Astrocyte of the cerebellum (primary cell): ENCODE measurements around the gene OR10J1.

ENCODE experiments used
- DNase-seq: peaks from one replicate; pipeline ENCODE4 v3.0.0-alpha.2; 2011; ENCODE audit warnings: low read depth
- H3K4me3 ChIP-seq: 2 replicates; pipeline ENCODE4 v1.5.1; 2011; ENCODE audit warnings: mild to moderate bottlenecking, low read depth, low read length, moderate library complexity
- in situ Hi-C: cut with HindIII; loops from 2 replicates; pipeline ENCODE4 v1.10.0; 2017; ENCODE audit warnings: low sequenced_read_pairs
- TF ChIP-seq, protein P1 (sequence below): IDR thresholded peaks from 2 replicates; pipeline ENCODE4 v1.5.1; 2012; ENCODE audit warnings: low read length, low read depth, moderate library complexity, mild to moderate bottlenecking; ENCODE audit errors: missing control alignments

OR10J1 gene

DNA sequence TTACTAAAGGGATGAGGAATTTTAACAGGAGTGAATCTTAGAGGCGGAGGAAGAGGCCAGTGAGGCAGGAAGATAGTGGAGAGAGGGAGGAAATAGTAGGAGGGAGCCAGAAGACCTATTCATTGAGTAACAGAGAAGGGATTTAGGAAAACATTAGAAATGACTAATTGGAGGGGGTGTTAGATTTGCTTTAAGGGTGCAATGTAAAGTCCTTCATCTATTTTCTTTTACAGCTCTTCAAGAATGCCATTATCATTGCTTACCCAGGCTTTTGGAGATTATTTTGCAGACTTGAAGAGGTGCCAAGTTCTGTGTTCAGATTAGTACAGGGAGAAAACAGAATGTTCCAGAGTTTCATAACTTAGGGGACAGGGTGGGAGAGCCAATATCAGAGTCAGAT is 33.8 kb downstream of the OR10J1 start:
- no peak overlapping the region for H3K4me3 ChIP-seq
- in situ Hi-C loops = no loop called here
- DNase-seq = no peak
- TF ChIP-seq, protein P1, sequence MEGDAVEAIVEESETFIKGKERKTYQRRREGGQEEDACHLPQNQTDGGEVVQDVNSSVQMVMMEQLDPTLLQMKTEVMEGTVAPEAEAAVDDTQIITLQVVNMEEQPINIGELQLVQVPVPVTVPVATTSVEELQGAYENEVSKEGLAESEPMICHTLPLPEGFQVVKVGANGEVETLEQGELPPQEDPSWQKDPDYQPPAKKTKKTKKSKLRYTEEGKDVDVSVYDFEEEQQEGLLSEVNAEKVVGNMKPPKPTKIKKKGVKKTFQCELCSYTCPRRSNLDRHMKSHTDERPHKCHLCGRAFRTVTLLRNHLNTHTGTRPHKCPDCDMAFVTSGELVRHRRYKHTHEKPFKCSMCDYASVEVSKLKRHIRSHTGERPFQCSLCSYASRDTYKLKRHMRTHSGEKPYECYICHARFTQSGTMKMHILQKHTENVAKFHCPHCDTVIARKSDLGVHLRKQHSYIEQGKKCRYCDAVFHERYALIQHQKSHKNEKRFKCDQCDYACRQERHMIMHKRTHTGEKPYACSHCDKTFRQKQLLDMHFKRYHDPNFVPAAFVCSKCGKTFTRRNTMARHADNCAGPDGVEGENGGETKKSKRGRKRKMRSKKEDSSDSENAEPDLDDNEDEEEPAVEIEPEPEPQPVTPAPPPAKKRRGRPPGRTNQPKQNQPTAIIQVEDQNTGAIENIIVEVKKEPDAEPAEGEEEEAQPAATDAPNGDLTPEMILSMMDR = no peak

DNA sequence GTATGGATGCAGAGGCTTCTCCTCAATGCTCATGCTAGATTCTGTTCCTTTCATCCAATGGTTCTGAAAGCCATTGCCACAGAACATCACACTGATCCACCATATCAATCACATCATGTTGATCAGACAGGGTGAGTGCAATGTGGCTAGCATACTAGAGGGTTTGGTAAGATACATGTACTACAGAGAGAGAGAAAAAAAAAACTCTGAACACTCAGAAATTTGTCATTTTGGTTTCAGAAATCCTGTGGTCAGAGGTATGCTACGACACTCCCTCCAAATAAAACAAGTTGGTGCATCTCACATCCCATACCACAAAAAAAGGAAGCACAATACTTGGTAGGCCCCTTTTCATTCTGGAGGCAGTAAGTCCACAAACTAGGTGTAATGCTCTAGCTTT is 35.4 kb downstream of the OR10J1 start:
- TF ChIP-seq, protein P1 = no peak
- in situ Hi-C loops = loop anchor here (25.0 kb wide), 1 partner anchor 237 kb away; the partner anchor contains the start of gene CRP
- no peak for DNase-seq
- H3K4me3 ChIP-seq = no peak overlapping the region

DNA sequence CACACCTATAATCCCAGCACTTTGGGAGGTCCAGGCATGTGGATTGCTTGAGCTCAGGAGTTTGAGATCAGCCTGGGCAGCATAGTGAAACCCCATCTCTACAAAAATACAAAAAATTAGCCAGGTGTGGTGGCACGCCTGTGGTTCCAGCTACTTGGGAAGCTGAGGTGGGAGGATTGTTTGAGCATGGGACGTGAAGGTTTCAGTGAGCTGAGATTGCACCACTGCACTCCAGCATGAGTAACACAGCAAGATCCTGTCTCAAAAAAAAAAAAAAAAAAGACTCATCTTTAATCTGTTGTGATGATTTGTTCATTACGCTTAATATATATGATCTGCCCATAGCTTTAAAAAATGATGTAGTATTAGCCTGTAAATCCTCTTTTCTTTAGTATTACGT is 44.0 kb downstream of the OR10J1 start:
- in situ Hi-C loops = loop anchor here (25.0 kb wide), 1 partner anchor 229 kb away; the partner anchor contains the start of gene CRP
- no peak overlapping the region for H3K4me3 ChIP-seq
- TF ChIP-seq, protein P1 = no peak
- no peak for DNase-seq
